NCI-H510A (cell line): ENCODE results near the gene C5.
"Not testable (repeated sequence)": the region's sequence is repeated elsewhere in the genome, so short reads cannot be mapped to it uniquely, and the experiment has no call there.

Source experiments
- DNase-seq: peaks from one replicate; lab custom pipeline; 2025; lab: John Stamatoyannopoulos, UW

C5 gene

DNA sequence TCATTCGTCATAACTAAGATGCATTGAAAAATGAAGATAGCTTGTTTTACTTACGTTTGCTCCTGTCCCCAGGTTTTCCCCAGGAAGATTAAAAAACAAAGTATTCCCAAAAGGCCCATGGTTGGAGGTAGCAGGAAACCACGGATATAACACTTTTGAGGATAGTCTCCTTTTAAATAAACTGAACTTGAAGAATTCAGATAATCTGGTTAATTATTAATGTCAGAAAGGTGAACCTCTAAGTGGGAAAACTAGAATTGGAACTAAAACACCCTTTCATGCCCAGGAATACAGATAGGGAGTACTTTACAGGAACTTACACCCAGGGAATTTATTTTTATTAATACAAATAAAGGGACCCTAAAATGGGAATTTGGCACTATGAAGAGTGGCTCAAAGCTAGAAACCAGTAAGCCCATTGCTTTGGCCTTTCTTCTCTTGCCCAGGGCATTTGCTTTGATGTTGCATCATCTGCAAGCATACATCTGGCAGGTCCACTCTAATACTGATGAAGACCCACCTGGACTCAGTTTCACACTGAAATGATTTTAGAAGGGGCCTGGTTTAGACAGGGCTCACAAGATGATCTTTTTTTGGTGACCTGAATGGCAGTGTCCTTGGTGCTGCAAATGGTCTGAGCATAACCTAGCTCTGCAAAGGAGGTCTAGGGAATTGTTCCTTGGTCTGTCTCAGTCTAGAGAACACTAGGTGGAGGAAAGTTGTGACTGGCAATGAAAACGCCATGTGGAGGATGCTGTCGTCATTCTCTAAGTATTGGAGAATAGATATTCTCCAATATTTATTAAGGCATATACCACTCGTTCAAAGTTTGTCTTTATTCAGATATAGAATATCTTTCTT, at the start of gene C5:
Gene C5, minus strand, starts transcription at position 148 of the 861 bp plus-strand sequence. Its CDS starts 29 bp downstream, at position 119.
- DNase-seq = no peak

DNA sequence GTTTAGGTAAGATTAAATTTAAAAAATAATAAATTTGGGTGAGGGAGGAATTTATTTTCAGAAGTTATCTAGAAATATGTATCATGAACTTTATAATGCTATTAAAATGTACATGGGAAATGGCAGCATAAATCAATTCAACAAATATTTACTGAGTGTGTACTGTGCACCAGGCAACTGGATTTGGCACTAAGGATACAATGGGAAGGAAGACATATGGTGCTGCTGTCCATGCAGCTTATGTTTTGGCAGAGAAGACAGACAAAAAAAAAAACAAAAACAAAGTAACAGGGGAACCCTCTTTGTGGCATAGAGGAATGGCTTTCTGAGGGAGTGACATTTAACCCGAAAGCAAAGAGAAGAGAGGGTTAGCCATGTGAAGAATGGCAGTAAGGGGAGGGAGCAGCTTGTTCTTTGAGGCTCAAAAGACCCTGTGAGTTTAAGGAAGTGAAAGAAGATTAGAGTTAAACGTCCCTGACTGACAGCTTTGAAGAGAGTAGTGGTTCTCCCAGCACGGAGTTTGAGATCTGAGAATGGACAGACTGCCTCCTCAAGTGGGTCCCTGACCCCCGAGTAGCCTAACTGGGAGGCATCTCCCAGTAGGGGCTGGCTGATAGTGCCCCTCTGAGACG, 48.6 kb upstream of the C5 start:
- no peak for DNase-seq

DNA sequence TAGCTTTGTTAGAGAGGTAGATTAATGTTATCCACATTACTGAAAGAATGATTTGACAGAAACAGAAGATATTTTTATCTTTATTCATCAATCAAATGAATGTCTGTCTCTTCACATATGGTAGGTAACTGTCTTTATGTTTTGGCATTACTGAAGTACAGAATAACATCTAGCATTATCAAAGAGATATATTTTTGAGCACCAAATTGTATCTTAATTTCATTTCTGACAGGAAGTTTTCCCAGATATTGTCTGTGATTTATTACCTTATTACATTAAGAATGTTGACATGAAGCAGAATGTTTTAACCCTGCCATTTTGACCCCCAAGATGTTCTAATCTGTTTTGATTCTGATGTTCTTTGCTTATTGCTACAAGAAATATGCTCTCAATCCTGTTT, 45.0 kb upstream of the C5 start:
- DNase-seq = no peak

GRCh38 chr9:121090743-121091142, 40.7 kb upstream of the C5 start:
- DNase-seq = not testable (repeated sequence)

- DNase-seq = no peak
Measured at GRCh38 chr9:121088576-121088975, 38.5 kb upstream of the C5 start.

DNA sequence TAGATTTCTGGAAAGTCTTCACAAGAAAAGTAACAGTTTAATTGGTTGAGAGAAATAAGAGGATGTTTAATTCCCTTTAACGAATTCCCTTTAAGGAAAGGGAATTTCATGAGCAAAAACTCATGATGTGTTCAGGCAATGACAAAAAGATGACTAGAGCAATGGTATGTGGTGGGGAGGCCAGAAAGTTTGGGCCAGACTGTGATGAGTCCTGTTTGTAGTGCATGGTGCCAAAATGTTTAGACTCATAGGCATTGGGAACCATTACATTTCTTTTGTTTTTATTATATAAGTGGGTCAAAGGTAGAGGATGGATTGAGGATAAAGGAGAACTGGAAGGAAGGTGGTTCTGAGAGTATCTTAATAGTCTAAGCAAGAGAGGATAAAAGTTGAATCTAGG, 35.6 kb upstream of the C5 start:
- no peak for DNase-seq

GRCh38 chr9:121082075-121082474, 32.0 kb upstream of the C5 start:
- no peak for DNase-seq

GRCh38 chr9:121075251-121076036, 25.4 kb upstream of the C5 start:
- DNase-seq = no peak

- peak; percentile 96 for DNase-seq
Measured at GRCh38 chr9:121074370-121075250, 24.5 kb upstream of the C5 start, which contains the start of gene CNTRL. Gene CNTRL (plus strand): TSS chr9:121074955. CDS start chr9:121088327, 13,372 bp downstream.

- DNase-seq = no peak
Measured at GRCh38 chr9:121073038-121073437, 23.0 kb upstream of the C5 start.

- no peak for DNase-seq
Measured at GRCh38 chr9:121071756-121072421, 21.8 kb upstream of the C5 start.

DNA sequence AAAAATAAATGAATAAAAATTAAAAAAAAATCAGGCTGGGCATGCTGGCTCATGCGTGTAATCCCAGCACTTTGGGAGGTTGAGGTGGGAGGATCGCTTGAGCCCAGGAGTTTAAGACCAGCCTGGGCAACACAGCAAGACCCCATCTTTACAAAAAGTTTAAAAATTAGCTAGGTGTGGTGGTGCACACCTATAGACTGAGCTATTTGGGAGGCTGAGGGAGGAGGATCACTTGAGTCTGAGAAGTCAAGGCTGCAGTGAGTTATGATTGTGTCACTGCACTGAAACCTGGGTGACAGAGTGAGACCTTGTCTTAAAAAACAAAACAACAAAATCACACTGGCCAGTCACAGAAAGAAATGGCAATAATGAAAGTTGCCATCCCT, 21.3 kb upstream of the C5 start:
- DNase-seq = no peak

- DNase-seq = no peak
Measured at GRCh38 chr9:121069396-121069795, 19.3 kb upstream of the C5 start.

DNA sequence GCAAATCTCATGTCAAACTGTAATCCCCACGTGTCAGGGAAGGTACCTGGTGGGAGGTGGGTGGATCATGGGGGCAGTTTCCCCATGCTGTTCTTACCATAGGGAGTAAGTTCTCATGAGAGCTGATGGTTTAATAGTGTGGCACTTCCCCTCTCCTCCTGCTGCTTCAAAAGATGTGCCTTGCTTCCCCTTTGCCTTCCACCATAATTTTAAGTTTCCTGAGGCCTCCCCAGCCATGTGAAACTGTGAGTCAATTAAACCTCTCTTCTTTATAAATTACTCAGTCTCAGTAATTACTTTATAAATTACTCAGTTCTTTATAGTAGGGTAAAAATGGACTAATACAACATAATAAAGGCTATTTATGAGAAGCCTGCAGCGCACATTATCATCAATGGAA, 17.6 kb upstream of the C5 start:
- no peak for DNase-seq

DNA sequence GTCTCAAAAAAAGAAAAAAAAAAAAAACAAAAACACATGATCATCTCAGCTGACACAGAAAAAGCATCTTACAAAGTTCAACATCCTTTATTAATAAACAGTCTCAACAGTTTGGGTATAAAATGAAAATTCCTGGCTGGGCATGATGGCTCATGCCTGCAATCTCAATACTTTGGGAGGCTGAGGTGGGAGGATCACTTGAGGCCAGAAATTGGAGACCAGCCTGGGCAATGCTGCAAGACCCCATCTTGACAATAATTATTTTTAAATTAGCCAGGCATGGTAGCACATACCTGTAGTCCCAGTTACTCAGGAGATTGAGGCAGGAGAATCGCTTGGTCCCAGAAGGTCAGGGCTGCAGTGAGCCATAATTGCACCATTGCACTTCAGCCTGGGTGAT, 16.8 kb upstream of the C5 start:
- no peak for DNase-seq

DNA sequence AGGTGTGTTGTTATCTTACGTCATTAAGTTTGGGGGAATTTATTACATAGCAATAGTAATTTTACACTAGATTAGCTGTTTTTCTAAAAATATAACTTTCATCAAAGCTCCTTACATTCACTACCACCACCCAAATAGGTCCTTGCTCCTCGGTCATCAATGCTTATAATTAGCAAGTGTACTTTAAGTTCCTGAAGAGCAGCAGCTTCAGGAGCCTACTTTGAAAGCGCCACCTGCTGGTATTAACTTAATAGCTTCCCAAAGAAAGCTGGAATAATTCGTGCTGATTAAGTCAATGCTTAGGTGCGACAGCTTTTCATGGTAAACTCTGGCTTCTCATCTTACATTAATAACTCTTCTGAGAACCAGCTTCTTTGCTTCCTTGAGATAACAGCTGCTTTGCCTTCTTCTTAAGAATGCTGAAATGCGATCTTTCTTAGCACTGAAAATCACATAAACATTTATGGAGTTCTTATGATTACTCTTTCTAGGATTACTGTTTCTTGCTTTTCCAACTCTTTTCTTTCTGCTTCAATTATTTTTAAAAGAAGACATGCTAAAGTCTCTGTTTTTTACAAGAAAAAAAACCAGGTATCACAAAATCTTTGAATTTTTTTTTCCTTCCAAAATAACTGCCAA, 10.0 kb upstream of the C5 start:
- DNase-seq = peak; percentile 60

GRCh38 chr9:121059513-121059912, 9.4 kb upstream of the C5 start:
- no peak for DNase-seq

GRCh38 chr9:121057821-121058220, 7.7 kb upstream of the C5 start:
- DNase-seq = no peak

- DNase-seq = no peak
Measured at GRCh38 chr9:121055642-121056143, 5.6 kb upstream of the C5 start.

DNA sequence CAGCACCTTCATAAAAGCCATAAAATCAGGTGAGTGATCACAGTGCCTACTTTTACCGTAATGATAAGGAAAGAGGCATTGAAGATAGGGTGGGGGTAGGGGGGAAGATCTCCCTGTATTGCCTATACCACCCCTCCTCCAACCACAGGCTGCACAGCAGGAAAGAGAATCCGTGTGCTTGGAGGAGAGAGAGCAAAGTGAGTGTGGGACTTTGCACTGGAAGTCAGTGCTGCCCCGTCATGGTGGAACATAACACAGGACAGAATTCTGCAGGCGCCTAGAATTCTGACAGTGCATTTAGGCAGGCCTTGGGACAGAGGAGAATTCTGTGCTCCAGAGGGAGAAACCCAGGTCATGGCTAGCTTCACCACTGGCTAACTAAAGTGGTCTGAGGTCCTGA, 3.5 kb upstream of the C5 start:
- no peak for DNase-seq
